ENCODE results near the gene RDH8. TPM values are rescaled to one million over a fixed set of nuclear protein-coding genes. Genes with fewer than 3 reads are reported as not detected.

Gene RDH8
- total RNA-seq, 2 experiments from 2014 or later = not detected

DNA sequence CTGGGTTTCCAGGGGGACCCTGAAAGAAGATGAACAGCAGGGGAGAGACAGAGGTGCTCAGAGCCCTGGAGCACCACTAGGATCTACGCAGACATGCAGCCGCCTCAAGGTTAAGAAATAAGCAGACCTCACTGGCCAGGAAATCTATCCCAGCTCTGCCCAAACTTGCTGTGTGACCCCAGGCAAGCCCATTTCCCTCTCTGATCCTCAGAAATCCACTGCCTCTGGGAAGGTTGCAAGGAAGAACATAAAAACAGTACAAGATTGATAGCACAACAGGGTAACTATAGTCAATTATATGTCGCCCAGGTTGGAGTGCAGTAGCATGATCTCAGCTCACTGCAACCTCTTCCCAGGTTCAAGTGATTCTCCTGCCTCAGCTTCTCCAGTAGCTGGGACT lies 23.8 kb upstream of the RDH8 start:
- ATAC-seq (no peak), DNase-seq (no peak)
- ChIA-PET POLR2A (no interaction called here), CTCF (interaction anchor here (0.7 to 1.4 kb wide), 2 partner anchors 10 to 46 kb away, joined by 3 read pairs; no protein-coding TSS in a partner anchor)
- H3K27me3 Mint-ChIP-seq = peaks cover 2% of the 10 kb centered on the region
- H3K9me3 Mint-ChIP-seq (ENCODE audit: low read depth) = no peaks in the 10 kb centered on the region
- H3K4me1 Mint-ChIP-seq = no peaks in the 10 kb centered on the region
- H3K36me3 Mint-ChIP-seq (ENCODE audit: low read depth) = no peaks in the 10 kb centered on the region
- H3K27ac Mint-ChIP-seq = no peak overlapping the region
- intact Hi-C loops (cut with DNase I, micrococcal nuclease) = no loop called here
- no peak overlapping the region for H3K4me3 Mint-ChIP-seq

- Mint-ChIP-seq H3K27me3 (peaks cover 2% of the 10 kb centered on the region), H3K4me3 (no peak overlapping the region), H3K4me1 (no peaks in the 10 kb centered on the region), H3K36me3 (ENCODE audit: low read depth) (no peaks in the 10 kb centered on the region), H3K27ac (no peak overlapping the region), H3K9me3 (ENCODE audit: low read depth) (no peaks in the 10 kb centered on the region)
- ATAC-seq (no peak), DNase-seq (no peak)
- ChIA-PET CTCF (no interaction called here), POLR2A (no interaction called here)
- intact Hi-C loops (cut with DNase I, micrococcal nuclease) = no loop called here
Observed at GRCh38 chr19:9991425-9992191, 21.7 kb upstream of the RDH8 start.

DNA sequence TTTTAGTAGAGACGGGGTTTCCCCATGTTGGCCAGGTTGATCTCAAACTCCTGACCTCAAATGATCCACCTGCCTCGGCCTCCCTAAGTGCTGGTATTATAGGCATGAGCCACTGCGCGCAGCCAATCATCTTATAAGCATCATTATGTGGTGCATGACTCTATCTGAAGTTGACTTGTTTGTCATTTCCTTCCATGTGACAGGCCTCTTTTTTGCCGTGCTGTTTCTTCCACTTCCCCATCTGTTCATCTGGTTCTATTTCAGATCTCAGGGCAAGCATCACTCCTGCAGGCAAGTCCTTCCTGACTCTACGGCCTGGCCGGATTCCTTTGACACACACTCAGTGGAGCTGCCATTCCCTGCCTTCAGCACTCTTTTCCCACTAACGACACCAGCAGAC lies 18.2 kb upstream of the RDH8 start:
- peaks cover under 1% of the 10 kb centered on the region for H3K4me1 Mint-ChIP-seq
- ATAC-seq (no peak), DNase-seq (no peak)
- ChIA-PET POLR2A (no interaction called here), CTCF (no interaction called here)
- intact Hi-C loops (cut with DNase I, micrococcal nuclease) = no loop called here
- H3K9me3 Mint-ChIP-seq (ENCODE audit: low read depth) = no peaks in the 10 kb centered on the region
- no peak overlapping the region for H3K27ac Mint-ChIP-seq
- H3K27me3 Mint-ChIP-seq = peaks cover 11% of the 10 kb centered on the region
- H3K4me3 Mint-ChIP-seq = no peak overlapping the region
- H3K36me3 Mint-ChIP-seq (ENCODE audit: low read depth) = no peaks in the 10 kb centered on the region

DNA sequence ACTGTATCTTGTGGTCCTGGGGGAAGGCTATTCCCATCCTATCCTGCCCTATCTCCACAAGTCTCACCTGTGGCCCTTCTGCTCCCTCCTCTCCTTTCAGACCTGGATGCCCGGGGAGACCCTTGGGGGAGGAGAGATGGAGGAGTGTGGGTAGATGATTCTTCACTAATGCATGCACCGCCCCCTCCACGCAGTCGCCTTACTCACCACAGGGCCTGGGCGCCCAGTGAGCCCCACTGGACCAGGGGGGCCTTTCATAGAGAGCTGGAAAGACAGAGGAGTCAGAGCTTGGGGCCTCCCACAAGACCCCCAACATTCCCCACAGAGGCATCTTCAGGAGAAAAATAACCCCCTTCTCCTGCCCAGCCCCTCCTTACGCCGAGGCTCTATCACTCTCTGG lies 17.3 kb upstream of the RDH8 start:
- Mint-ChIP-seq H3K27me3 (peaks cover 13% of the 10 kb centered on the region), H3K4me1 (peaks cover 2% of the 10 kb centered on the region), H3K27ac (no peak overlapping the region), H3K9me3 (ENCODE audit: low read depth) (no peaks in the 10 kb centered on the region), H3K36me3 (ENCODE audit: low read depth) (no peaks in the 10 kb centered on the region), H3K4me3 (no peak overlapping the region)
- POLR2A ChIA-PET = no interaction called here
- CTCF ChIA-PET = interaction anchor here (0.7 kb wide), 1 partner anchor 494 kb away, joined by 3 read pairs; no protein-coding TSS in a partner anchor
- no peak for DNase-seq
- intact Hi-C loops (cut with DNase I, micrococcal nuclease) = no loop called here
- no peak for ATAC-seq

- H3K4me3 Mint-ChIP-seq = no peak overlapping the region
- peaks cover 2% of the 10 kb centered on the region for H3K4me1 Mint-ChIP-seq
- no peaks in the 10 kb centered on the region for H3K9me3 Mint-ChIP-seq (ENCODE audit: low read depth)
- intact Hi-C loops (cut with DNase I, micrococcal nuclease) = no loop called here
- POLR2A ChIA-PET = no interaction called here
- no peak for DNase-seq
- no peak overlapping the region for H3K27ac Mint-ChIP-seq
- H3K27me3 Mint-ChIP-seq = peaks cover 11% of the 10 kb centered on the region
- ATAC-seq = no peak
- CTCF ChIA-PET = no interaction called here
- no peaks in the 10 kb centered on the region for H3K36me3 Mint-ChIP-seq (ENCODE audit: low read depth)
Observed at GRCh38 chr19:9996541-9996940, 16.7 kb upstream of the RDH8 start.

- intact Hi-C loops (cut with DNase I, micrococcal nuclease) = loop anchor here (1.0 to 5.0 kb wide), 3 partner anchors 27 to 793 kb away; no protein-coding TSS in a partner anchor
- Mint-ChIP-seq H3K27ac (no peak overlapping the region), H3K36me3 (ENCODE audit: low read depth) (no peaks in the 10 kb centered on the region), H3K4me3 (no peak overlapping the region), H3K9me3 (ENCODE audit: low read depth) (no peaks in the 10 kb centered on the region), H3K4me1 (peaks cover 8% of the 10 kb centered on the region), H3K27me3 (peaks cover 27% of the 10 kb centered on the region)
- peak; percentile 85 for DNase-seq
- POLR2A ChIA-PET = interaction anchor here (0.5 to 0.6 kb wide), 3 partner anchors 49 to 810 kb away, joined by 3 to 7 read pairs (median 5); no protein-coding TSS in a partner anchor
- peak; percentile 62 for ATAC-seq
- CTCF ChIA-PET = interaction anchor here (0.6 to 3.1 kb wide), 23 partner anchors 10 to 669 kb away, joined by 3 to 18 read pairs (median 4); partner anchors contain the start of genes COL5A3 and RDH8
Observed at GRCh38 chr19:10000171-10000826, 13.0 kb upstream of the RDH8 start.

DNA sequence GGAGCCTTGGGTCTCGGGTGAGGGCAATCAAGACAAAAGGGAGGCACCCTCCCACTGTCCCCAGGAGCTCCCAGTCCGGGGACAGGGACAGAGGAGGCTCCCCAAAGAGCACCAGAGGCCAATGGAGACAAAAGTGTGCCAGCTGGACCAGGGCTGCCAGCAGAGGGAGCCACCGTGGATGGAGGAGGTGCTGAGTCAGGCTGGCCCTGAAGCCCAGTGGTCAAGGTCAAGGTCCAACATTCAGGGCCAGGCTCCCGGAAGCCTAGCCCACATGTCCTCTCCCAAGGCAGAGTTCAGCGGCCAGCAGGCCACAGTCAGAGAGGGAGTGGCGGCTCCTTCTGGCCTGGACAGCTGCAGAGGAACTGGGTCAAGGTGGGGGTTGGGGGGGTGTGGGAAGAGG lies 11.4 kb upstream of the RDH8 start:
- DNase-seq = peak; percentile 52
- POLR2A ChIA-PET = no interaction called here
- intact Hi-C loops (cut with DNase I, micrococcal nuclease) = loop anchor here in 1 of 2 experiments (5.0 kb wide), 1 partner anchor 795 kb away; no protein-coding TSS in a partner anchor
- ATAC-seq = no peak
- H3K4me1 Mint-ChIP-seq = peaks cover 16% of the 10 kb centered on the region
- no peaks in the 10 kb centered on the region for H3K36me3 Mint-ChIP-seq (ENCODE audit: low read depth)
- no peak overlapping the region for H3K27ac Mint-ChIP-seq
- H3K9me3 Mint-ChIP-seq (ENCODE audit: low read depth) = no peaks in the 10 kb centered on the region
- CTCF ChIA-PET = interaction anchor here (0.6 to 3.1 kb wide), 5 partner anchors 13 to 138 kb away, joined by 3 to 18 read pairs (median 4); no protein-coding TSS in a partner anchor
- no peak overlapping the region for H3K4me3 Mint-ChIP-seq
- peaks cover 31% of the 10 kb centered on the region for H3K27me3 Mint-ChIP-seq

GRCh38 chr19:10003271-10003670 lies 10.0 kb upstream of the RDH8 start:
- intact Hi-C loops (cut with DNase I, micrococcal nuclease) = loop anchor here in 1 of 2 experiments (5.0 kb wide), 1 partner anchor 796 kb away; no protein-coding TSS in a partner anchor
- Mint-ChIP-seq H3K27ac (no peak overlapping the region), H3K36me3 (ENCODE audit: low read depth) (no peaks in the 10 kb centered on the region), H3K4me1 (peaks cover 19% of the 10 kb centered on the region), H3K4me3 (no peak overlapping the region), H3K27me3 (peaks cover 38% of the 10 kb centered on the region), H3K9me3 (ENCODE audit: low read depth) (no peaks in the 10 kb centered on the region)
- DNase-seq = no peak
- POLR2A ChIA-PET = no interaction called here
- CTCF ChIA-PET = interaction anchor here (0.5 to 0.7 kb wide), 2 partner anchors 50 to 247 kb away, joined by 3 read pairs; no protein-coding TSS in a partner anchor
- ATAC-seq = no peak

DNA sequence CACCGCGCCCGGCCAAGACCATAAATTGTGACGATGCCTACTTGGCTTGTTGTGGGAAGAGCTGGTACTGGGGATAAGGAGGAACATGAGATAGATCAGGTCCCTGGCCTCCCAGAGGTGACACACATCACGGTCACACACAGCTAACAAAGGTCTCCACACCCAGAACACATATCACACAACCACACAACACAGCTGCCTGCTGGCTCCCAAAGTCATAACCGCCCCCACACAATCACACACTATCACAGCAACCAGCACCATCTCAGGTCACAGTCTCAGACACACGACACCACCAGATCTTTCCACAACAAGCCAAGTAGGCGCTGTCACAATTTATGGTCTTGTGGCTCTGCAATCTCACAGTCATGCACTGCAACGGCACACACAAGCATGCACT lies 8.7 kb upstream of the RDH8 start:
- peak; percentile 3 for ATAC-seq
- H3K27me3 Mint-ChIP-seq = peaks cover 45% of the 10 kb centered on the region
- no peaks in the 10 kb centered on the region for H3K9me3 Mint-ChIP-seq (ENCODE audit: low read depth)
- peak overlapping the region; percentile 5 for H3K4me3 Mint-ChIP-seq
- H3K27ac Mint-ChIP-seq = peak overlapping the region; percentile 14
- no peaks in the 10 kb centered on the region for H3K36me3 Mint-ChIP-seq (ENCODE audit: low read depth)
- DNase-seq = peak; percentile 9
- POLR2A ChIA-PET = no interaction called here
- CTCF ChIA-PET = interaction anchor here (1.1 to 1.3 kb wide), 4 partner anchors 21 to 114 kb away, joined by 3 to 4 read pairs (median 3); no protein-coding TSS in a partner anchor
- H3K4me1 Mint-ChIP-seq = peaks cover 25% of the 10 kb centered on the region
- intact Hi-C loops (cut with DNase I, micrococcal nuclease) = loop anchor here in 1 of 2 experiments (5.0 kb wide), 1 partner anchor 797 kb away; no protein-coding TSS in a partner anchor

DNA sequence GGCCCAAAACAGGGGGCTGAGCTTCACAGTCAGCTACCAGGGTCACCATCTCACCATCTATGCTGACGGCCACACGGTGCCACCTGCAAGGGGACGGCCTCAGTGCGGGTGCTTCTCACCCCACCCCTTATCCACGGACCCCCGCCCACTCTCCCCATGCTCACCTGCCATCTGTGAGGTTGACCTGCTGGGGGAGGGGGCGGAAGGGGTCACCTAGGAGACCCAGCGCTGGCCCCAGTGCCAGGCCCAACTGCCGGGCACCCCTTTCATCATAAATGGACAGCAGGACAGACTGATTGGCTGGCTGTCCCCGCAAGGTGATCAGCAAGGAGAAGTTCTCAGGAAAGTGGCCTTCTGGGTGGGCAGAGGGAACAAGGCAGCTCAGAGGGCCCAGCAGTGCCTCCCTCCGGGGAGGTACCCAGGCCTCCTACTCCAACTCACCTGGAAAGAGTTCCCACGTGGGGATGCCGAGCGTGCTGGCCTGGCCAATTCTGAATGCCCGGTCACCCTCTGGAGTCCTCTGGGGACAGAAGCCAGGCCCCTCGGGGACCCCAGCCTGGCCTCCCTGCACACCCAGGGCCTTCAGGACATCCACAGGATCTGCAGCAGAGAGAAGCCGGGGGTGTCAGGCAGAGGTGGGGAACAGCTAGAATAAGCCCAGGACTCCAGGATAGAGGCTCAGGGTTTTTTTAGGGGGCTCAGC lies 7.5 kb upstream of the RDH8 start:
- Mint-ChIP-seq H3K4me1 (peaks cover 27% of the 10 kb centered on the region), H3K27ac (no peak overlapping the region), H3K36me3 (ENCODE audit: low read depth) (no peaks in the 10 kb centered on the region), H3K9me3 (ENCODE audit: low read depth) (no peaks in the 10 kb centered on the region), H3K4me3 (peak overlapping the region; percentile 19), H3K27me3 (peaks cover 47% of the 10 kb centered on the region)
- intact Hi-C loops (cut with DNase I, micrococcal nuclease) = no loop called here
- CTCF ChIA-PET = interaction anchor here (0.6 to 1.3 kb wide), 3 partner anchors 20 to 1402 kb away, joined by 3 read pairs; no protein-coding TSS in a partner anchor
- DNase-seq = no peak
- ATAC-seq = no peak
- POLR2A ChIA-PET = no interaction called here

DNA sequence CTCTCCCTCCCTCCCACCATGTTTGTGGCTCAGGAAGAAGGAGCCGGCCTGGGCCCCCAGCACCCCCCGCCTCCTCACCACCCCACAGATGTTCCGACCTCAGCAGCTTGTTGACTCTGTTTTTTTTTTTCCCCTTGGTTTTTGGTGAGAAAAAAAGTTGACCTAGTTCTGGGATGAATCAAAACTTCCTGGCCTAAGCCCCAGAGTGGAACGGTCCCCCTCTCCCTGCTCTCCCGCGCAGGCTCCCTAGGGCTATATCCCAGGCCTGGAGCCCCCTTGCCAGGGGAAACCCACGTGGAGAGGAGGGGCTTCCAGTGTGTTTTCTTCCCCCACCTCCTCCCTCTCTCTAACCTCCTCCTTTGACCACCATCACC lies 7.0 kb upstream of the RDH8 start:
- Mint-ChIP-seq H3K4me3 (no peak overlapping the region), H3K9me3 (ENCODE audit: low read depth) (no peaks in the 10 kb centered on the region), H3K36me3 (ENCODE audit: low read depth) (no peaks in the 10 kb centered on the region), H3K27ac (peak overlapping the region; percentile 13), H3K27me3 (peaks cover 52% of the 10 kb centered on the region), H3K4me1 (peaks cover 27% of the 10 kb centered on the region)
- ChIA-PET CTCF (no interaction called here), POLR2A (no interaction called here)
- DNase-seq (peak; percentile 42), ATAC-seq (peak; percentile 16)
- intact Hi-C loops (cut with DNase I, micrococcal nuclease) = no loop called here

Measured in activated CD4-positive, alpha-beta T cell treated with anti-CD3 and anti-CD28 coated beads for 36 hours (primary cell).